SK-N-SH (cell line): ENCODE data around the gene KRTAP10-7. TPM values are rescaled to one million over a fixed set of nuclear protein-coding genes. Genes with fewer than 3 reads are reported as not detected.

Source experiments
- CTCF ChIA-PET: fragments of 300-600, 350-600 bp; formaldehyde crosslinking; extraction: SDS; loops from one replicate; lab custom pipeline; 2021; lab: Yijun Ruan, JAX
- POLR2A ChIA-PET: fragments of 350-600 bp; sonication (Branson Sonifier 250); formaldehyde crosslinking; extraction: SDS; loops from one replicate; lab custom pipeline; 2020; ENCODE audit warnings: antibody characterized with exemption, inconsistent platforms; lab: Yijun Ruan, JAX
- DNase-seq: peaks from one replicate; pipeline ENCODE4 v3.0.0; 2012
- H2AFZ ChIP-seq: fragments of 200-600 bp; sonication (generic); 2 replicates; pipeline ENCODE4 v1.8.1; 2016; ENCODE audit warnings: antibody characterized with exemption, mild to moderate bottlenecking, low read depth
- H3F3A ChIP-seq: fragments of 200-600 bp; sonication (generic); replicated peaks from 2 replicates; pipeline ENCODE3; 2016; ENCODE audit warnings: antibody characterized with exemption, mild to moderate bottlenecking; ENCODE audit not compliant: insufficient read depth
- H3K27ac ChIP-seq, 2 experiments: fragments of 200-500 bp in 1 of 2; fragments of 200-600 bp in 1 of 2; sonication (Bioruptor generic) in 1 of 2; sonication (generic), shearing (Covaris generic) in 1 of 2; 2 replicates each; pipeline versions ENCODE4 v1.5.1 to v1.6.1; 2014 to 2016; ENCODE audit warnings: low read depth in 2 of 2, inconsistent platforms in 1 of 2, low read length in 1 of 2, mild to moderate bottlenecking in 1 of 2, mixed read lengths in 1 of 2
- H3K27me3 ChIP-seq: fragments of 200-600 bp; sonication (generic), shearing (Covaris generic); 2 replicates; pipeline ENCODE4 v1.6.1; 2016; ENCODE audit warnings: mixed run types; ENCODE audit not compliant: insufficient read depth
- H3K36me3 ChIP-seq, 2 experiments: fragments of 200-500 bp in 1 of 2; fragments of 200-600 bp in 1 of 2; sonication (Bioruptor generic) in 1 of 2; sonication (generic) in 1 of 2; replicated peaks in 1 of 2; 2 replicates each; pipeline versions ENCODE3 to v1.5.1; 2014 to 2016; ENCODE audit warnings: low read length in 1 of 2, mild to moderate bottlenecking in 1 of 2; ENCODE audit not compliant: insufficient read depth in 2 of 2, control insufficient read depth in 1 of 2
- H3K4me1 ChIP-seq, 2 experiments: fragments of 200-500 bp in 1 of 2; fragments of 200-600 bp in 1 of 2; sonication (Bioruptor generic) in 1 of 2; sonication (generic), shearing (Covaris generic) in 1 of 2; 2 replicates each; pipeline versions ENCODE4 v1.5.1 to v1.6.1; 2014 to 2016; ENCODE audit warnings: low read depth in 1 of 2, low read length in 1 of 2, mixed run types in 1 of 2; ENCODE audit not compliant: insufficient read depth in 2 of 2, control insufficient read depth in 1 of 2
- H3K4me2 ChIP-seq: fragments of 200-600 bp; sonication (generic), shearing (Covaris generic); 2 replicates; pipeline ENCODE4 v1.6.1; 2017; ENCODE audit warnings: mixed run types
- H3K4me3 ChIP-seq, 2 experiments: fragments of 200-500 bp in 1 of 2; fragments of 200-600 bp in 1 of 2; sonication (Bioruptor generic) in 1 of 2; sonication (generic), shearing (Covaris generic) in 1 of 2; 2 replicates each; pipeline versions ENCODE4 v1.5.1 to v1.8.1; 2014 to 2016; ENCODE audit warnings: low read depth in 2 of 2, inconsistent platforms in 1 of 2, low read length in 1 of 2, mild to moderate bottlenecking in 1 of 2, mixed read lengths in 1 of 2, moderate library complexity in 1 of 2
- H3K79me2 ChIP-seq: fragments of 200-600 bp; sonication (generic); 2 replicates; pipeline ENCODE4 v1.8.1; 2017; ENCODE audit warnings: mild to moderate bottlenecking; ENCODE audit not compliant: insufficient read depth
- H3K9ac ChIP-seq: fragments of 200-600 bp; sonication (generic); 2 replicates; pipeline ENCODE4 v1.6.1; 2017; ENCODE audit warnings: mixed run types
- H3K9me2 ChIP-seq: fragments of 200-600 bp; sonication (generic); 2 replicates; pipeline ENCODE4 v1.6.1; 2017; ENCODE audit warnings: mixed run types
- H3K9me3 ChIP-seq: fragments of 200-600 bp; sonication (generic); 2 replicates; pipeline ENCODE4 v1.6.1; 2017; ENCODE audit warnings: mixed run types, mild to moderate bottlenecking, moderate library complexity
- H4K20me1 ChIP-seq: fragments of 200-600 bp; sonication (generic); 2 replicates; pipeline ENCODE4 v1.6.1; 2017; ENCODE audit warnings: mild to moderate bottlenecking, mixed run types; ENCODE audit not compliant: insufficient read depth
- CHD2 ChIP-seq: fragments of 150-350 bp; IDR thresholded peaks from 2 replicates; pipeline ENCODE4 v1.6.1; 2018; ENCODE audit warnings: low read length; ENCODE audit not compliant: partially characterized antibody
- ELF1 ChIP-seq: IDR thresholded peaks from 2 replicates; pipeline ENCODE4 v1.4.0; 2012
- EP300 ChIP-seq, 2 experiments: IDR thresholded peaks; 2 replicates each; pipeline versions ENCODE4 v1.4.0 to v1.6.1; 2012; ENCODE audit warnings: borderline replicate concordance in 1 of 2, low read depth in 1 of 2, low read length in 1 of 2
- FOXJ3 ChIP-seq: sonication (generic); formaldehyde crosslinking; IDR thresholded peaks from 2 replicates; pipeline ENCODE4 v1.5.1; 2020; ENCODE audit warnings: mild to moderate bottlenecking, missing genetic modification reagents
- FOXM1 ChIP-seq: IDR thresholded peaks from 2 replicates; pipeline ENCODE4 v1.4.0; 2012; ENCODE audit warnings: low read depth, mild to moderate bottlenecking
- GABPA ChIP-seq: IDR thresholded peaks from 2 replicates; pipeline ENCODE4 v1.4.0; 2012; ENCODE audit warnings: low read depth, mild to moderate bottlenecking
- JUND ChIP-seq: IDR thresholded peaks from 2 replicates; pipeline ENCODE4 v1.4.0; 2012
- MEF2A ChIP-seq: IDR thresholded peaks from 2 replicates; pipeline ENCODE4 v1.4.0; 2012; ENCODE audit warnings: low read depth, borderline replicate concordance
- NFIC ChIP-seq: IDR thresholded peaks from 2 replicates; pipeline ENCODE4 v1.4.0; 2012; ENCODE audit warnings: borderline replicate concordance
- POLR2AphosphoS5 ChIP-seq: IDR thresholded peaks from 2 replicates; pipeline ENCODE4 v1.6.1; 2012; ENCODE audit warnings: low read depth, low read length
- RAD21 ChIP-seq: IDR thresholded peaks from 2 replicates; pipeline ENCODE4 v1.6.1; 2012; ENCODE audit warnings: mild to moderate bottlenecking, low read length
- RCOR1 ChIP-seq: fragments of 150-350 bp; IDR thresholded peaks from 2 replicates; pipeline ENCODE4 v1.6.1; 2017; ENCODE audit warnings: antibody characterized with exemption, low read length
- SMC3 ChIP-seq: IDR thresholded peaks from 2 replicates; pipeline ENCODE4 v1.6.1; 2012; ENCODE audit warnings: low read depth, low read length, improper control_type of control experiment
- TCF12 ChIP-seq: IDR thresholded peaks from 2 replicates; pipeline ENCODE4 v1.4.0; 2012
- TEAD4 ChIP-seq: IDR thresholded peaks from 2 replicates; pipeline ENCODE4 v1.4.0; 2012; ENCODE audit warnings: mild to moderate bottlenecking, borderline replicate concordance; ENCODE audit not compliant: insufficient read depth
- YY1 ChIP-seq: IDR thresholded peaks from 2 replicates; pipeline ENCODE4 v1.4.0; 2012; ENCODE audit warnings: low read depth, mild to moderate bottlenecking
- WGBS: methylation state at CpG from one replicate; pipeline ENCODE4 v1.1.6; 2017; ENCODE audit warnings: low lambda C conversion rate; 5-methylcytosine and 5-hydroxymethylcytosine counted together
- polyA plus RNA-seq, 3 experiments: library from polyadenylated mRNA; depleted of rRNA; stranded (reverse); fragments of >200 nt; gene quantifications; 2 replicates each; pipeline ENCODE4 v1.2.3, GENCODE V29; 2012
- TF ChIP-seq, protein P1 (sequence below): fragments of 200-600 bp; sonication (generic); IDR thresholded peaks from 2 replicates; pipeline ENCODE4 v1.6.1; 2017; ENCODE audit warnings: antibody characterized with exemption, mild to moderate bottlenecking, moderate library complexity
- TF ChIP-seq, protein P2 (sequence below): IDR thresholded peaks from 2 replicates; pipeline ENCODE4 v1.4.0; 2012; ENCODE audit warnings: low read depth
- TF ChIP-seq, protein P3 (sequence below): fragments of 150-350 bp; IDR thresholded peaks from 2 replicates; pipeline ENCODE4 v1.6.1; 2017; ENCODE audit warnings: antibody characterized with exemption, low read length, low read depth, borderline replicate concordance
- TF ChIP-seq, protein P4 (sequence below): IDR thresholded peaks from 2 replicates; pipeline ENCODE4; 2012
- TF ChIP-seq, protein P5 (sequence below): IDR thresholded peaks from 2 replicates; pipeline ENCODE4 v1.6.1; 2012; ENCODE audit warnings: mild to moderate bottlenecking, low read depth, low read length, moderate library complexity

Gene KRTAP10-7
- polyA plus RNA-seq, 1 of the 3 experiments (the other 2 are of a cell fraction), result not detected

DNA sequence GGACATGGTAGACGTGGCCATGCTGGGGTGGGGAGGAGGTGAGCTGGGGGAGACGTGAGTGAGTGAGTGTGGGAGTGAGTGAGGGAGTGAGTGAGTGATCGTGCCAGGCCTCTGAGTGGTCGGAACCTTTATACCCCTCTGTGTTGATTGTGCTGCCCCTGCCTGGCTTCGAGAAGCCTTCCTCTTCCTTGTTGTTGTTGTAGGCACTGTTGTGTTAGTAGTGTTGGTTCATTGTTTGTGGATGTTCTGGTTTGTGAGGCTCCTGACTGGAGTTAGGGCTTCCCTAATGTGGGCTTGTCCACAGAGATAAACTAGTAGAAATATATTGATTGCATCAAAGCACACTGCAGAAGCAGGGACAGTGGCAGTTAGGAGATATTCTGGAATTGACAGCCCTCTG, 41.7 kb upstream of the KRTAP10-7 start, which contains the start of gene KRTAP10-3:
Gene KRTAP10-3, minus strand, starts transcription at position 101 of the 400 bp plus-strand sequence. Its CDS starts 80 bp downstream, at position 21.
- peaks cover 43% of the 10 kb centered on the region for H3K27me3 ChIP-seq
- no peaks in the 10 kb centered on the region for H3K79me2 ChIP-seq
- H3K4me1 ChIP-seq, result no peaks in the 10 kb centered on the region
- no peaks in the 10 kb centered on the region for H3K9me3 ChIP-seq
- H3K4me2 ChIP-seq, result no peak within 1 kb of the TSS
- no peaks in the 10 kb centered on the region for H4K20me1 ChIP-seq
- POLR2A ChIA-PET, result no interaction called here
- WGBS, result 3% methylated on average over 5 of the region's 5 CpGs
- no peak within 1 kb of the TSS for H3K4me3 ChIP-seq
- H3K9ac ChIP-seq, result no peak within 1 kb of the TSS
- CTCF ChIA-PET, result no interaction called here
- no peak within 1 kb of the TSS for H3K27ac ChIP-seq
- H3K36me3 ChIP-seq, result no peaks in the 10 kb centered on the region
- H2AFZ ChIP-seq, result no peak within 1 kb of the TSS
- H3F3A ChIP-seq, result no peaks in the 10 kb centered on the region
- TF ChIP-seq FOXM1, result no peak
- TF ChIP-seq POLR2AphosphoS5, result no peak
- no peak for TF ChIP-seq MEF2A
- TF ChIP-seq, protein P1, sequence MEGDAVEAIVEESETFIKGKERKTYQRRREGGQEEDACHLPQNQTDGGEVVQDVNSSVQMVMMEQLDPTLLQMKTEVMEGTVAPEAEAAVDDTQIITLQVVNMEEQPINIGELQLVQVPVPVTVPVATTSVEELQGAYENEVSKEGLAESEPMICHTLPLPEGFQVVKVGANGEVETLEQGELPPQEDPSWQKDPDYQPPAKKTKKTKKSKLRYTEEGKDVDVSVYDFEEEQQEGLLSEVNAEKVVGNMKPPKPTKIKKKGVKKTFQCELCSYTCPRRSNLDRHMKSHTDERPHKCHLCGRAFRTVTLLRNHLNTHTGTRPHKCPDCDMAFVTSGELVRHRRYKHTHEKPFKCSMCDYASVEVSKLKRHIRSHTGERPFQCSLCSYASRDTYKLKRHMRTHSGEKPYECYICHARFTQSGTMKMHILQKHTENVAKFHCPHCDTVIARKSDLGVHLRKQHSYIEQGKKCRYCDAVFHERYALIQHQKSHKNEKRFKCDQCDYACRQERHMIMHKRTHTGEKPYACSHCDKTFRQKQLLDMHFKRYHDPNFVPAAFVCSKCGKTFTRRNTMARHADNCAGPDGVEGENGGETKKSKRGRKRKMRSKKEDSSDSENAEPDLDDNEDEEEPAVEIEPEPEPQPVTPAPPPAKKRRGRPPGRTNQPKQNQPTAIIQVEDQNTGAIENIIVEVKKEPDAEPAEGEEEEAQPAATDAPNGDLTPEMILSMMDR, result no peak
- TF ChIP-seq CHD2, result no peak
- no peak for TF ChIP-seq RAD21
- TF ChIP-seq, protein P2, sequence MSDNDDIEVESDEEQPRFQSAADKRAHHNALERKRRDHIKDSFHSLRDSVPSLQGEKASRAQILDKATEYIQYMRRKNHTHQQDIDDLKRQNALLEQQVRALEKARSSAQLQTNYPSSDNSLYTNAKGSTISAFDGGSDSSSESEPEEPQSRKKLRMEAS, result no peak
- no peak for TF ChIP-seq SMC3
- TF ChIP-seq, protein P3, sequence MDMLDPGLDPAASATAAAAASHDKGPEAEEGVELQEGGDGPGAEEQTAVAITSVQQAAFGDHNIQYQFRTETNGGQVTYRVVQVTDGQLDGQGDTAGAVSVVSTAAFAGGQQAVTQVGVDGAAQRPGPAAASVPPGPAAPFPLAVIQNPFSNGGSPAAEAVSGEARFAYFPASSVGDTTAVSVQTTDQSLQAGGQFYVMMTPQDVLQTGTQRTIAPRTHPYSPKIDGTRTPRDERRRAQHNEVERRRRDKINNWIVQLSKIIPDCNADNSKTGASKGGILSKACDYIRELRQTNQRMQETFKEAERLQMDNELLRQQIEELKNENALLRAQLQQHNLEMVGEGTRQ, result no peak
- TF ChIP-seq TEAD4, result no peak
- no peak for TF ChIP-seq NFIC
- no peak for TF ChIP-seq YY1
- TF ChIP-seq EP300 (IDR thresholded peaks at IDR 0.05; ENCODE audit: borderline replicate concordance in 1 of 2, low read depth in 1 of 2, low read length in 1 of 2), result no peak
- no peak for TF ChIP-seq GABPA
- no peak for TF ChIP-seq FOXJ3 (CRISPR knock-in tag)
- H3K9me2 ChIP-seq, result no peaks in the 10 kb centered on the region
- no peak for DNase-seq

DNA sequence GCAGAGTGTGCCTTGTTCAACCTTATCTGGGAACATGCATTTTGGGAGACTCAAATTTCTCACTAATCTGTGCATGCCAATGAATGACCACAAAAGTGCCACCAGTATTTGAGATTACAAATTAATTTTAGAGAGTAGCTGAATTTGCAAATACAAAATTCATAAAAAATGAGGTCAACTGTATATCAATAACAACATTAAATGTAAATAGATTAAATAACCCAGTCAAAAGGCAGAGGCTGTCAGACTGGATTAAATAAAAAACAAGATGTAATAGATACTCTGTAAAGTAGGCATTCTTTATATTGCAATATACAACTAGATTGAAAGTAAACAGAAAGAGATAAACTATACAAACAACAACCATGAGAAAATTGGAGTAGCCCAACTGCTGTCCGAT, 36.3 kb upstream of the KRTAP10-7 start:
- DNase-seq, result no peak
- H4K20me1 ChIP-seq, result no peaks in the 10 kb centered on the region
- no peaks in the 10 kb centered on the region for H3K9me3 ChIP-seq
- H3K9me2 ChIP-seq, result no peaks in the 10 kb centered on the region
- H3K79me2 ChIP-seq, result no peaks in the 10 kb centered on the region
- H3K27me3 ChIP-seq, result peaks cover 6% of the 10 kb centered on the region; the same call in 1 of the 2 replicates
- 40% methylated on average over 1 of the region's 1 CpG for WGBS
- no peak overlapping the region for H3K4me2 ChIP-seq
- no peak overlapping the region for H2AFZ ChIP-seq
- H3K27ac ChIP-seq, result no peak overlapping the region
- H3K4me3 ChIP-seq, result no peak overlapping the region
- ChIA-PET POLR2A (no interaction called here), CTCF (no interaction called here)
- no peaks in the 10 kb centered on the region for H3K36me3 ChIP-seq
- no peaks in the 10 kb centered on the region for H3F3A ChIP-seq
- TF ChIP-seq RAD21 (no peak), RCOR1 (no peak), JUND (no peak), FOXM1 (no peak), NFIC (no peak), ELF1 (no peak), TCF12 (no peak)
- TF ChIP-seq, protein P4, sequence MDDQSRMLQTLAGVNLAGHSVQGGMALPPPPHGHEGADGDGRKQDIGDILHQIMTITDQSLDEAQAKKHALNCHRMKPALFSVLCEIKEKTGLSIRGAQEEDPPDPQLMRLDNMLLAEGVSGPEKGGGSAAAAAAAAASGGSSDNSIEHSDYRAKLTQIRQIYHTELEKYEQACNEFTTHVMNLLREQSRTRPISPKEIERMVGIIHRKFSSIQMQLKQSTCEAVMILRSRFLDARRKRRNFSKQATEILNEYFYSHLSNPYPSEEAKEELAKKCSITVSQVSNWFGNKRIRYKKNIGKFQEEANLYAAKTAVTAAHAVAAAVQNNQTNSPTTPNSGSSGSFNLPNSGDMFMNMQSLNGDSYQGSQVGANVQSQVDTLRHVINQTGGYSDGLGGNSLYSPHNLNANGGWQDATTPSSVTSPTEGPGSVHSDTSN, result no peak
- TF ChIP-seq, protein P3, result no peak
- TF ChIP-seq, protein P5, sequence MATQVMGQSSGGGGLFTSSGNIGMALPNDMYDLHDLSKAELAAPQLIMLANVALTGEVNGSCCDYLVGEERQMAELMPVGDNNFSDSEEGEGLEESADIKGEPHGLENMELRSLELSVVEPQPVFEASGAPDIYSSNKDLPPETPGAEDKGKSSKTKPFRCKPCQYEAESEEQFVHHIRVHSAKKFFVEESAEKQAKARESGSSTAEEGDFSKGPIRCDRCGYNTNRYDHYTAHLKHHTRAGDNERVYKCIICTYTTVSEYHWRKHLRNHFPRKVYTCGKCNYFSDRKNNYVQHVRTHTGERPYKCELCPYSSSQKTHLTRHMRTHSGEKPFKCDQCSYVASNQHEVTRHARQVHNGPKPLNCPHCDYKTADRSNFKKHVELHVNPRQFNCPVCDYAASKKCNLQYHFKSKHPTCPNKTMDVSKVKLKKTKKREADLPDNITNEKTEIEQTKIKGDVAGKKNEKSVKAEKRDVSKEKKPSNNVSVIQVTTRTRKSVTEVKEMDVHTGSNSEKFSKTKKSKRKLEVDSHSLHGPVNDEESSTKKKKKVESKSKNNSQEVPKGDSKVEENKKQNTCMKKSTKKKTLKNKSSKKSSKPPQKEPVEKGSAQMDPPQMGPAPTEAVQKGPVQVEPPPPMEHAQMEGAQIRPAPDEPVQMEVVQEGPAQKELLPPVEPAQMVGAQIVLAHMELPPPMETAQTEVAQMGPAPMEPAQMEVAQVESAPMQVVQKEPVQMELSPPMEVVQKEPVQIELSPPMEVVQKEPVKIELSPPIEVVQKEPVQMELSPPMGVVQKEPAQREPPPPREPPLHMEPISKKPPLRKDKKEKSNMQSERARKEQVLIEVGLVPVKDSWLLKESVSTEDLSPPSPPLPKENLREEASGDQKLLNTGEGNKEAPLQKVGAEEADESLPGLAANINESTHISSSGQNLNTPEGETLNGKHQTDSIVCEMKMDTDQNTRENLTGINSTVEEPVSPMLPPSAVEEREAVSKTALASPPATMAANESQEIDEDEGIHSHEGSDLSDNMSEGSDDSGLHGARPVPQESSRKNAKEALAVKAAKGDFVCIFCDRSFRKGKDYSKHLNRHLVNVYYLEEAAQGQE, result no peak
- H3K4me1 ChIP-seq, result no peaks in the 10 kb centered on the region
- H3K9ac ChIP-seq, result no peak overlapping the region
